Epithelial cell of proximal tubule (primary cell): Measurements from ENCODE around the gene XRCC4. TPM values are rescaled to one million over a fixed set of nuclear protein-coding genes. Genes with fewer than 3 reads are reported as not detected.
"Not testable (repeated sequence)": the region's sequence is repeated elsewhere in the genome, so short reads cannot be mapped to it uniquely, and the experiment has no call there.

Source experiments
- DNase-seq: peaks from one replicate; pipeline ENCODE4 v3.0.0-alpha.2; 2011; ENCODE audit warnings: low read depth
- H3K4me3 ChIP-seq: 2 replicates; pipeline ENCODE4 v1.5.1; 2011; ENCODE audit warnings: low read depth, mild to moderate bottlenecking, low read length
- total RNA-seq: library from RNA; depleted of rRNA; stranded (reverse); fragments of >200 nt; gene quantifications from 2 replicates; pipeline ENCODE4 v1.2.3, GENCODE V29; 2015
- TF ChIP-seq, protein P1 (sequence below): conservative IDR thresholded peaks from 2 replicates; pipeline ENCODE4 v1.5.1; 2012; ENCODE audit warnings: low read depth, mild to moderate bottlenecking, low read length

XRCC4 gene
- total RNA-seq, 1 donor from 2014 or later: 16.4 TPM

GRCh38 chr5:83249156-83249555 is 171.8 kb downstream of the XRCC4 start:
- H3K4me3 ChIP-seq: no peak overlapping the region
- no peak for DNase-seq

GRCh38 chr5:83251849-83252248 is 174.5 kb downstream of the XRCC4 start:
- TF ChIP-seq, protein P1, sequence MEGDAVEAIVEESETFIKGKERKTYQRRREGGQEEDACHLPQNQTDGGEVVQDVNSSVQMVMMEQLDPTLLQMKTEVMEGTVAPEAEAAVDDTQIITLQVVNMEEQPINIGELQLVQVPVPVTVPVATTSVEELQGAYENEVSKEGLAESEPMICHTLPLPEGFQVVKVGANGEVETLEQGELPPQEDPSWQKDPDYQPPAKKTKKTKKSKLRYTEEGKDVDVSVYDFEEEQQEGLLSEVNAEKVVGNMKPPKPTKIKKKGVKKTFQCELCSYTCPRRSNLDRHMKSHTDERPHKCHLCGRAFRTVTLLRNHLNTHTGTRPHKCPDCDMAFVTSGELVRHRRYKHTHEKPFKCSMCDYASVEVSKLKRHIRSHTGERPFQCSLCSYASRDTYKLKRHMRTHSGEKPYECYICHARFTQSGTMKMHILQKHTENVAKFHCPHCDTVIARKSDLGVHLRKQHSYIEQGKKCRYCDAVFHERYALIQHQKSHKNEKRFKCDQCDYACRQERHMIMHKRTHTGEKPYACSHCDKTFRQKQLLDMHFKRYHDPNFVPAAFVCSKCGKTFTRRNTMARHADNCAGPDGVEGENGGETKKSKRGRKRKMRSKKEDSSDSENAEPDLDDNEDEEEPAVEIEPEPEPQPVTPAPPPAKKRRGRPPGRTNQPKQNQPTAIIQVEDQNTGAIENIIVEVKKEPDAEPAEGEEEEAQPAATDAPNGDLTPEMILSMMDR: no peak
- no peak for DNase-seq
- no peak overlapping the region for H3K4me3 ChIP-seq

More at GRCh38 chr5:83249156-83249555, 171.8 kb downstream of the XRCC4 start:
- TF ChIP-seq, protein P1: no peak

GRCh38 chr5:83253720-83254119 is 176.4 kb downstream of the XRCC4 start:
- no peak for DNase-seq
- no peak overlapping the region for H3K4me3 ChIP-seq
- TF ChIP-seq, protein P1: no peak

DNA sequence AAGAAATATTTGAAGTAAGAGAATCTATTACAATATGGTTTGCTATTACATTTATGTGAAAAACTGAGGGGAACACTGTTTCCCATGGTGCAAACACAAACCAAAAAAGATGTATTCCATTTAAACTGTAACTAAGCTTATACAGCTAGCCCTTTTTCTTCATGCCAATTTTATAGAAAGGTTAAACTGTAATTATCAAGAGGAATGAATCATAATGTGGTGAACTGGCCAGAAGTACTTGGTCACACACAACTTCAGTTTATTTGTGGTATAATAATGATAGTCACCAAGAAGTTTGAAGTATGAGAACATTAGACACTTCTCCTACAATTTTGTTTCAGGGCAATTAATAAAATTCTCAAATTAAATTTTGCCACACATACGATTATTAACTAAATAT is 177.9 kb downstream of the XRCC4 start:
- no peak for DNase-seq
- H3K4me3 ChIP-seq: no peak overlapping the region
- TF ChIP-seq, protein P1: no peak

DNA sequence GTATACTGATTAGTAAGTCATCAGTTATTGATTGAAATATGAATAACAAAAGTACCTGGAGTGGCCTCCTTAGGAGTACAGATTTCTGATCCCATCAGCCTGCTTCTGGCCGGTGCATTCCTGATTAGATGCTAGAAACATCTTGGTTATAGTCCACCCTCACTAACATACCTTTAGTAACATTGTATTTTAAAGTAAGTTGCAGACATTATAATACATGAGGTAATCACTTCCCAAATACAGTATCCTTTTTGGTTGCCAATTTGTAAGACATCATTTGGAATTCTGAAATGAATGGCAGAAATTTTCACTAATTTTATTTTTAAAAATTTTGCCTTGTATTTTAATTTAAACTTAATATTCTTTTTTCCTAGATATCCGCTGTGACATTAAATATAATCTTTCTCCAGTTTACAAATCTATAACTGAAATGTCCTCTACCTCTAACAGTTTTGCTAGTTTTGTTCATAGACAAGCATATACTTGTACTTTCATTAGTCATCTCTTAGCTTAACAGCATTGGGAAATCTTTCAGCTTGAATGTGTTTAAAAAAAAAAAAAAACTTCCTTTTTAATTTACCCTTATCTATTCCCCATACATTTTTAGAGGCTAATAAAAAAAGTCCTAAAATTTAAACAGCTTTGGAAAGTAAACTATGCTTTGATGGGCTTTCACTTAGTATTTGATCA is 178.9 kb downstream of the XRCC4 start:
- no peak for DNase-seq
- H3K4me3 ChIP-seq: no peak overlapping the region
- TF ChIP-seq, protein P1: no peak

- H3K4me3 ChIP-seq, DNase-seq: not testable (repeated sequence)
These were observed 180.3 kb downstream of the XRCC4 start for GRCh38 chr5:83257684-83258083.

DNA sequence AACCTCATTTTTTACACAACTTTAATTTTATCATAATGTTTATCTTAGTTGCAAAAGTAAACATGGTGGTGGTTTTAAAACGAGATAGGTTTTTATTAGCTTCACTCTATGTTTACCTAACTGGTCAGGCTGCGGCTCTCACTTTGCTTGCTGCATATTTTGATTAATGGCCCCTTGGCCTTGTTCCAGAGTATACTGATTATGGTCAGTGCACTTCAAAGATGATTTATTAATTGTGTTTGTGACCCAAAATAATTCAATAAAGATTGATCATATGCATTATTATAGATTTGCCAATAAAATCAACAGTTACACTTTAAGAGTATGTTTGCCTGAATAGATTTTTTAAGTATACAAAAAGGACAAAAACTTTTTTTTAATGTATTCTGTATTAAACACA is 188.0 kb downstream of the XRCC4 start:
- TF ChIP-seq, protein P1: no peak
- H3K4me3 ChIP-seq: no peak overlapping the region
- no peak for DNase-seq
